ENCODE data around the gene CCL25.

The CCL25 gene

DNA sequence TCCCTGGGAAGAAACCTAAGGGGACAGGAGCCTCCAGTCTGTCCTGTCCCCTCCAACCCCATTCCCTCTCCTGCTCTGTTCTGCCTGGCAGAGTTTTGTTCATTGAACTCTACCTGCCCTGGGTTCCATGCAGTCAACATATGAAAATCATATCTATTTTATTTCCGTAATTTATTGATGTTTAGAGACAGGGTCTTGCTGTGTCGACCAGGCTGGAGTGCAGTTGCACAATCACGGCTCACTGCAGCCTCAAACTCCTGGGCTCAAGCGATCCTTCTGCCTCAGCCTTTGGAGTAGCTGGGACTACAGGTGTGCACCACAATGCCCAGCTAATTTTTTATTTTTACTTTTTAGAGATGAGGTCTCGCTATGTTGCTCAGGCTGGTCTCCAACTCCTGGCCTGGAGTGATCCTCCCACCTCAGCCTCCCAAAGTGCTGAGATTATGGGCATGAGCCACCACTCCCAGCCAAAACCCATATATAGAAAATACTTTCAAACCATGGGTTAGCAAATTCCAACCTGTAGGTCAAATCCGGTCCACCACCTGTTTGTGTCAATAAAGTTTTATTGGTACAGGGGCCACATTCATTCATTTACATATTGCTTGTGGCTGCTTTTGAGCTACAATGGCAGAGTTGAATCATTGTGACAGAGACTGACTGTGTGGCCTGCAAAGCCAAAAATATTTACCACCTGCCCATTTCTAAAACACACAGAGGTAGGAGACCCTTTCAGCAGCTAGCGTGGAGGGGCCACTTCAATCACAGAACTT, 57.5 kb downstream of the CCL25 start:
- no peak for DNase-seq (ENCODE audit: low read depth, low spot score)

DNA sequence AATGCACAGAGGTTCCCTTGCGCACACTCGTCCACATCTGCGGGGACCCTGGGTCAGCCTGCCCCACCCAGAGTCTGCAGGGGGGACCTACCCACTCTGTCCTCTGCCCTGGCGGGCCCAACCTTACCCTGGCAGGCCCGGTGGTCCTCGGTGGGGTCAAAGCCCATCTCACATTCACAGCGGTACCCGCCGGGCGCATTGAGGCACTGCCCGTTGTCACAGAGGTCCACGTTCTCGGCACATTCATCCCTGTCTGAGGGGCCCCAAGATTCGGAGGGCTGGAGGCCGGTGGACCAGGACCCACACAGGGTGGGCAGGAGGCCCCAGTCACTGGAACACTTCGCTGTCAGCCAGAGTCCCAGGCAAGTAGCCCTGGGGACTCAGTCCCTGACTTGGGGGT, 58.4 kb downstream of the CCL25 start:
- no peak for DNase-seq (ENCODE audit: low read depth, low spot score)

DNA sequence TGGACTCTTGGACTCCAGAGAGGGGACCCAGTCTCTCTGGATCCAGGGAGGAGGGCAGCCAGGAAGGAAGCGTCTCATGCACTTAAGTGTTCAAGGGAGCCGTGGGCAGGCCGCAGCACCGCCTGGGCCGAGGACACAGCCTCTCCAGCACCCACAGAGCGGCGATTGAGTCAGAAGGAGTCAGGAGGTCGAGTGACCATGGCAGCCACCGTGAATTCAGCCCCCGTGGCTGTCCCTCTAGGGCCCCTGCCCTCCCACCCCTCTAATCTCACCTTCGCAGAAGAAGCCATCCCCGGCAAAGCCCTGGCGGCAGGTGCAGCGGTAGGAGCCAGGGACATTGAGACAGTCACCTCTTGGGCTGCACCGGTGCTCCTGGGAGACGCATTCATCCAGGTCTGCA, 58.8 kb downstream of the CCL25 start:
- no peak for DNase-seq (ENCODE audit: low read depth, low spot score)

All from iPS DF 19.7 (cell line).